ENCODE measurements around the gene ERBB4.

DNA sequence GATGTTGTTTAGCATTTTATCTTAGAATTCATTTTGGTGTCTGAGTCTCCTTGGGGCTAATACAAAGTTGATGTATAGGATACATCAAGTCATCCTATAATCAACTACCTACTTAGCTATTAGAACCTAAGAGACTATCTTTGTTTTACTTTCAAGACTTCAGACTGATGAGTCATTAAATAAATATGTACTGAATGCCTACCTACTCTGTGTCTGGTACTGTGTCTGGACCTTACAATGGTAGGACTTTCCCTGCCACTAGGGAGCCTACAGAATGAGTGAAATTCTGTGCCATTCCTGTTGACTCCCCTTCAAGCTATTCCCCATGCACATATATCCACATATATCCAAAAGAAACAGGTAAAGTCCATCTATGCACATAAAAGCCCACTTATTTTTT lies 114.5 kb downstream of the ERBB4 start:
- TF ChIP-seq, protein P1, sequence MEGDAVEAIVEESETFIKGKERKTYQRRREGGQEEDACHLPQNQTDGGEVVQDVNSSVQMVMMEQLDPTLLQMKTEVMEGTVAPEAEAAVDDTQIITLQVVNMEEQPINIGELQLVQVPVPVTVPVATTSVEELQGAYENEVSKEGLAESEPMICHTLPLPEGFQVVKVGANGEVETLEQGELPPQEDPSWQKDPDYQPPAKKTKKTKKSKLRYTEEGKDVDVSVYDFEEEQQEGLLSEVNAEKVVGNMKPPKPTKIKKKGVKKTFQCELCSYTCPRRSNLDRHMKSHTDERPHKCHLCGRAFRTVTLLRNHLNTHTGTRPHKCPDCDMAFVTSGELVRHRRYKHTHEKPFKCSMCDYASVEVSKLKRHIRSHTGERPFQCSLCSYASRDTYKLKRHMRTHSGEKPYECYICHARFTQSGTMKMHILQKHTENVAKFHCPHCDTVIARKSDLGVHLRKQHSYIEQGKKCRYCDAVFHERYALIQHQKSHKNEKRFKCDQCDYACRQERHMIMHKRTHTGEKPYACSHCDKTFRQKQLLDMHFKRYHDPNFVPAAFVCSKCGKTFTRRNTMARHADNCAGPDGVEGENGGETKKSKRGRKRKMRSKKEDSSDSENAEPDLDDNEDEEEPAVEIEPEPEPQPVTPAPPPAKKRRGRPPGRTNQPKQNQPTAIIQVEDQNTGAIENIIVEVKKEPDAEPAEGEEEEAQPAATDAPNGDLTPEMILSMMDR (conservative IDR thresholded peaks at IDR 0.05; ENCODE audit: low read depth, low read length) = no peak
- TF ChIP-seq EZH2 (IDR thresholded peaks at IDR 0.05; ENCODE audit: borderline replicate concordance, low read depth, low read length, poor library complexity, severe bottlenecking) = no peak
